RCC 7860 (cell line): ENCODE data around the gene TP73.
"Not testable (repeated sequence)": the region's sequence is repeated elsewhere in the genome, so short reads cannot be mapped to it uniquely, and the experiment has no call there.

Experiments
- DNase-seq: peaks from one replicate; pipeline ENCODE4 v3.0.0-alpha.2; 2015; ENCODE audit warnings: low spot score
- FAIRE-seq: peaks from 2 replicates; lab custom pipeline; 2012; peaks lifted over from hg19 to GRCh38; lab: Jason Lieb, UNC

The TP73 gene

GRCh38 chr1:3618531-3618880, 33.8 kb upstream of the TP73 start:
- FAIRE-seq = no peak
- DNase-seq = no peak

DNA sequence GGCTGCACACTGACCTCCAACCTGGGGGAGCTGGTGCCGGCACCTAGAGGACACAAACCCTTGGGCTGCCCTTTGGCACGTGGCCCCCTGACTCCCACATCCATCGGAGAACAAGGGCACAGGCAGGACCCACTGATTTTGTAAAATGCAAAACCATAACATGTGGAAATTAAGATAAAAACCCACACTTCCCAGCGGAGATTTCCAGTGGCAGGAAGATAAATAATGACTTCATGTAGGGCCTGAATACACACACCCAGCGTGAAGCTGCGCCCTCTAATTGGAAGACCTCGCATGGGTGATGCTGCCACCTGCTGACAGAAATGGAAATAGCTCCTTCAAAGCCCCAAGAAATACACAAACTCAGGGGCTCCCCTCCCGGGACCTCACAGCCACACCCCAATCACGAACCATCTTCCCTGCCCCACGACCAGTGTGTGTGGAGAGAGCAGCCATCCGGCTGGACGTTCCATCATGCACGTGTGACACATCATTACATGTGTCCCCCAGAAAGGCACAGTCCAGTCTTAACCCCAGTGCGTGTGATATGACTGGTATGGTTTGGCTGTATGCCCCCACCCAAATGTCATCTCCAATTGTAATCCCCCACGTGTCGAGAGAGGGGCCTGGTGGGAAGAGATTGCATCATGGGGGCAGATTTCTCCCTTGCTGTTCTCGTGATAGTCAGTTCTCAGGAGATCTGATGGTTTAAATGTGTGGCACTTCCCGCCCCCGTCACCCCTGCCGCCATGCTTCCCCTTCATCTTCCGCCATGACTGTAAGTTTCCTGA, 33.2 kb upstream of the TP73 start:
- peak; percentile 52 for DNase-seq
- peak; percentile 40 for FAIRE-seq

DNA sequence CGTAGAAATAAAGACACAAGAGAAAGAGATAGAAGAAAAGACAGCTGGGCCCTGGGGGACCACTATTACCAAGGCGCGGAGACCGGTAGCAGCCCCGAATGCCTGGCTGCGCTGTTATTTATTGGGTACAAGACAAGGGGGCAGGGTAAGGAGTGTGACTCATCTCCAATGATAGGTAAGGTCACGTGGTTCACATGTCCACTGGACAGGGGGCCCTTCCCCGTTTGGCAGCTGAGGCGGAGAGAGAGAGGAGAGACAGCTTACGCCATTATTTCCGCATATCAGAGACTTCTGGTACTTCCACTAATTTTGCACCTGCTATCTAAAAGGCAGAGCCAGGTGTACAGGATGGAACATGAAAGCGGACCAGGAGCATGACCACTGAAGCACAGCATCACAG, 31.6 kb upstream of the TP73 start:
- no peak for FAIRE-seq
- no peak for DNase-seq

GRCh38 chr1:3621151-3621671, 31.1 kb upstream of the TP73 start:
- DNase-seq = peak; percentile 60
- FAIRE-seq = peak; percentile 69

- not testable (repeated sequence) for DNase-seq, FAIRE-seq
Measured at GRCh38 chr1:3622102-3622501, 30.2 kb upstream of the TP73 start.

DNA sequence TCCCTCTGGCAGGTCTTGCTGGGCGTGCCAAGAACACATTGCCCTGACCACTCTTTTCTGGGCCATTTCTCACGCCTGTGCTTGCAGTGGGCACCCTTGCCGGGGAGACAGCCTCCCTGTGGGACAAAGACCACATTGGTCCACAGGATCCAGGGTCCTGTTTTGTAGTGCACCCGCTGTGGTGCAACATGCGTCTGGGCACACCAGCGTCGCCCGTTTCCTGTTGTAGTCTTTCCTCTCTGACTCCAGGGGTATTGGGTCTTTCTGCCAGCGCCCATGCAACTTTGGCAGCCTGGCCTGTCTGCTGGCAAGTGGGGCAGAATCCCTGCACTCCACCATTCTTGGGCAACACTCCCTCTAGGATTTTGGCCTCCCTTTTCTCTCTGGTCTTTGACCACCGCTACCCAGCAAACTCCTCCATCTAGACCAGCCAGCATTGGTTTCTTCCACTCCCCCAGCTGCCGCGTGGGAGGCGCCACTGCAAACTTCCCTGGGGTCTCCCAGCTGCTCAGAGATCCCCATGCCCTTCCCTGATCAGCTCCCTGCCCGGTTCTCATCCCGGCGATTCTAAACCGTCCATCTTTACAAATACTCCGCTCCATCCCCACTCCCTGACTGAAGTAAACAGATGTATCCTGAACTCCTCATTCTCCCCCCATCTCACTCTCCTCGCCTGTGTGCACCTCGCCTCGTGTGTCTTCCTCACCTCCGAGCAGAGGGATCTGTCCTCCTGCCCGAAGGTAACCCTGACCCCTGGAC, 28.7 kb upstream of the TP73 start:
- DNase-seq (no peak), FAIRE-seq (no peak)

DNA sequence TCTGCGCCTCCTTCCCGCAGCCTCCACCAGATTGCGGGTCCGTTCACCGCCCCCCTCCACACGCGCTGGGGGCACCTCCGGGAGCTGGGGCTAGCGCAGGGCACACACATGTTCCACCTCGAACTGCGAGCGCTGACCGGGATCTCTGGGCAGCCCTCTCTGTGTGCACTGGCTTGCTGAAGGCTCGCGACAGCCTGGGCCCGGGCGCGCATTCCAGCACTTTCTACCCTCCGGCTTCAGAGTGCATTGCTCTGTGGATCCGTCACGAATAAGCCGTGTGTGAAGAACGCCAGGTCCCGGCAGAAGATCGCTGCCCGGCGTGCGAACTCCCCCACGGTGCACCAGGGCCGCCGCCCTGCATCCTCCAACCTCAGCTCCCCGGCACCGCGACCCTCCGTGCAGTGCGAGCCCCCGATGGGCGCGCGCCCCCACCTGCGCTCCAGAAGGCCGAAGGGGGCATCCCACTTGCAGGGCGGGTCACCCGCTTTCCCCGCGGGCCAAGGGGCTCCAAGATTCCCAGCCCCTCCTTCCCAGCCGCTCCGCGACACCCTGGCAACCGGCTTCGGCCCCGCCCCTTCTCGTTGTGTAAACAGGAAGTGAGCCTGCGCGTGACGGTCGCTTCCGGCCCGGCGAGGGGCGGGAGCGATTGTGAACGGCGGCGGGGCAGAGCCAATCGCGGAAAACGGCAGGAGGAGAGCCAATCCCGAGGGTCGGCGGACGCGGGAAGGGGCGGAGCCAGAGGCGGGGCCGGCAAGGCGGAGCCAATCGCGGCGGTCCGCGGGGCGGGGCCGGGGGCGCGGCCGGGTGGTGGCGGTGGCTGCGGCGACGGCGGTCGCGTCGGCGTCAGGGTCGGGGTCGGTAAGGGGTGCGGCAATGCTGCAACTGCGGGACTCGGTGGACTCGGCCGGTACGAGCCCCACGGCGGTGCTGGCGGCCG, 27.8 kb upstream of the TP73 start, which contains the start of gene TPRG1L:
TPRG1L (plus strand) TSS at position 816 of the 937 bp plus-strand sequence; CDS start at position 874, 58 bp downstream.
- FAIRE-seq (peak; percentile 43), DNase-seq (peak; percentile 89)

DNA sequence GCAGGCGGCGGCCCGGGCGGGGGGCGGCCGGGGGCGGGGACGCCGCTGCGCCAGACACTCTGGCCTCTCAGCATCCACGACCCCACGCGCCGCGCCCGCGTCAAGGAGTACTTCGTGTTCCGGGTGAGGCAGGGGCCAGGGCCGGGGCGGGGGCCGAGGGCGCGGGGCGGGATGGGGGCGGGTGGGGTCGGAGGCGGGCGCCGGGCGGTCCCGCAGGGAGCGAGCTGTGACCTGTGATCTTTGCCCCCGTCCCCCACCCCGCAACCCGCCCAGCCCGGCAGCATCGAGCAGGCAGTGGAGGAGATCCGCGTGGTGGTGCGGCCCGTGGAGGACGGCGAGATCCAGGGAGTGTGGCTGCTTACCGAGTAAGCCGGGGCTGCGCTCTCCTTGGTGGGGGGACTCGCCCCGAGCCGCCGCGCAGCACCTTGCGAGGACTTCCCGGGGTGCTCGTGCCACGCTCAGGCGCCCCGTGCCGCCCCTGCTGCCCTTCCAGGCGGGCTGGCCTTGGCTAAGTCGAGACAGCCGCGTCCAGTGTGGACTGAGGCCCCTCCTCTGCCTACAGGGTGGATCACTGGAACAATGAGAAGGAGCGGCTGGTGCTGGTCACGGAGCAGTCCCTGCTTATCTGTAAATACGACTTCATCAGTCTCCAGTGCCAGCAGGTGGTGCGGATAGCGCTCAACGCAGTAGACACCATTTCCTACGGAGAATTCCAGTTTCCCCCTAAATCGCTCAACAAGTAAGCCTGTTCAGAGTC, 27.0 kb upstream of the TP73 start:
- DNase-seq = peak; percentile 4
- FAIRE-seq = no peak

DNA sequence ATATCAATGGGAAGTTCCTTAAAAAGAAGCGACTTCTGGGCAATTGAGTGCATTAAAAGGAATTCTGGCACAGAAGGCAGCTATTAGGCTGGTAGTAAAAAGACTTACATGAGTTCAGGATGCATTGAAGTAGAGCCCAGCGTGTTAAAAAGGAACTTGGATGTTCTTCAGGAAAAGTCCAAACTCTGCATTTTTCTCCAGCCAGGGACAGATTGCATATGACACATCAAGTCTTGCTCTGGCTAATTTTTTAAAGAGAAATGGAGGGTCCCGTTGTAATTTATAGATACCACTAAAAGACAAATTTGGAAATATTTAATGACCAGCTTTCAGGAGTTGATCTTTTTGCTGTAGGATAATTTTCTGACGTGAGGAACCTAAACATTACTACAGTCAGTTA, 26.3 kb upstream of the TP73 start:
- no peak for FAIRE-seq

DNA sequence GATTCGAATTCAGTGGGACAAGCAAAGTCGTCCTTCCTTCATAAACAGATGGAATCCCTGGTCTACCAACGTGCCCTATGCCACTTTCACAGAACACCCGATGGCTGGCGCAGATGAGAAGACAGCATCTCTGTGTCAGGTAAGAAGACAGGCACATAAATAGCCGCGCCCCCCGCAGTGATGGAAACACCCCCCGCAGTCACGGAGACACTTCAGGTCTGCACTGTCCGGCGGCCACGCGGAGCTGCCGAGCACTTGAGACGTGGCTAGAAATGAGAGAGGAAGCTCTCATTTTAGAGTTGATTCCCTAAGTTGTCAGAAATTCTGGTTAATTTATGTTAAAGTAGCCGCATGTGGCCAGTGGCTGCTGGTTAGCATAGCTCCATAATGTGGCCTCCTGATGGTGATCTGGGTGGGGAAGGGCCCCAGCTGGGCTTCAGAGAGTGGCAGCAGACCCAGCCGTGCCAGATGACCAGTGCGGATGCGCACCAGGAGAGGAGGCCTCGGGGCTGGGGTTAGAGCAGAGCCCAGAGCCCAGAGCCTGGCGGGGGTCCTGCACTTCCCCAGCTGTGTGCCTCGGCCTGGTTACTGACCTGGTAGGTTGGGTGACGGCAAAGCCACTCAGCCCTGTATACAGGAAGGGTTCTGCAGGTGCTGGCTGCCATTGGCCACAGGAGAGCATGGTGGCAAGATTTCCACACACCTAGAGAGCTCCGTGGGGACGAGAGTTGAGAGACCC, 24.6 kb upstream of the TP73 start:
- no peak for FAIRE-seq
- no peak for DNase-seq

More for the DNA sequence above, 26.3 kb upstream of the TP73 start:
- no peak for DNase-seq

DNA sequence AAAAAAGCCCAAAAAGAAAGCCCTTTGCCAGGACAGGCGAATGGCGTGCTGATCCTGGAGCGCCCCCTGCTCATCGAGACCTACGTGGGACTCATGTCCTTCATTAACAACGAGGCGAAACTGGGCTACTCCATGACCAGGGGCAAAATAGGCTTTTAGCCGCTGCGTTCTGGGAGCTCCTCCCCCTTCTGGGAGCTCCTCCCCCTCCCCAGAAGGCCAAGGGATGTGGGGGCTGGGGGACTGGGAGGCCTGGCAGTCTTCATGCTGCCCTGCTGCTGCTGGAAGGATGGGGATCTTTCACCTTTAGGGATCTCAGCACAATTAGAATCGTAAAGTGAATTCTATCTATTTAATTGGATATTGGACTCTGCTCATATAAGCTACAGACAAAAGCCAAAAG, 23.9 kb upstream of the TP73 start:
- DNase-seq (no peak), FAIRE-seq (no peak)

- FAIRE-seq = no peak
- DNase-seq = no peak
Measured at GRCh38 chr1:3629561-3630160, 22.7 kb upstream of the TP73 start.

GRCh38 chr1:3630161-3630611, 22.1 kb upstream of the TP73 start:
- DNase-seq (no peak), FAIRE-seq (no peak)

- FAIRE-seq (no peak), DNase-seq (no peak)
Measured at GRCh38 chr1:3630914-3631313, 21.4 kb upstream of the TP73 start.

GRCh38 chr1:3631320-3632260, 20.7 kb upstream of the TP73 start:
- FAIRE-seq (no peak), DNase-seq (no peak)

GRCh38 chr1:3632298-3632697, 20.0 kb upstream of the TP73 start:
- no peak for DNase-seq
- no peak for FAIRE-seq

DNA sequence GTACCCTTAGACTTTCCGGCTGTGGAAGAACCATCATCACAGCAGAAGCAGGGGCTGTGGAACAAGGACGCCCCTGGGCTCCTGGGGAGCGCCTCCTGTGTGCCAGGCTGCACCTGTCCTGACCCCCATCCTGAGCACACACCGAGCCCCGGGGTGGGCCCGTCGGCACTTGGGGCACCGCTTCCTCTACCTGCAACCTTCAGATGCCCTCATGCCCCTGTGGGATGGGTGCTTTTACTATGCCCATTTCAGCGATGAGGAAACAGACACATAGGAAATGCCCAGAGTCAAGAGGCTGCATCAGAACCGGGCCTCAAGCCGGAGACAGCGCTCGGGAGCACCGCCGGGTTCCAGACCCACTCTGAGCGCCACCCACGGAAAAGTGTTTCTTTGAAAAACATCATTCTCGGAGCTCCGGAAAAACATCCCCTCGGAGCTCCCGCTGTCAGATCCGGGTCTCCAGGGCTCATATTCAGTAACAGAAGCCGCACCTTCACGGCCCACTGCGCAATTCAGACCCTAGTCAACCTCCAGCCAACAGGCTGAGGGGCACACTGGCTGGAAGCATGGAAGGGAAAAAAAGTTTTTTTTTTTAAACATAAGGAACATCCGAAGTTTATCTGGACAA, 19.5 kb upstream of the TP73 start:
- no peak for DNase-seq
- no peak for FAIRE-seq
